Activated naive CD4-positive, alpha-beta T cell treated with anti-CD3 and anti-CD28 coated beads for 36 hours (primary cell): ENCODE data around the gene TMTC2. TPM values are rescaled to one million over a fixed set of nuclear protein-coding genes. Genes with fewer than 3 reads are reported as not detected.

Experiments used
- CTCF ChIA-PET: fragments of 350-600 bp; sonication (Branson Sonifier 250); formaldehyde crosslinking; loops from one replicate; lab custom pipeline; 2021; ENCODE audit warnings: antibody characterized with exemption; lab: Charles Lee
- DNase-seq: peaks from one replicate; pipeline ENCODE4 v3.0.0-alpha.2; 2020
- H3K27ac Mint-ChIP-seq: one replicate; pipeline ENCODE4 v1.8.0; 2021; ENCODE audit warnings: mild to moderate bottlenecking, mixed read lengths
- H3K27me3 Mint-ChIP-seq: one replicate; pipeline ENCODE4 v1.8.0; 2021; ENCODE audit warnings: low read depth, mixed read lengths
- H3K36me3 Mint-ChIP-seq: one replicate; pipeline ENCODE4 v1.8.0; 2021; ENCODE audit warnings: low read depth, mixed read lengths
- H3K4me1 Mint-ChIP-seq: one replicate; pipeline ENCODE4 v1.8.0; 2021; ENCODE audit warnings: low read depth, mixed read lengths
- H3K4me3 Mint-ChIP-seq: one replicate; pipeline ENCODE4 v1.8.0; 2021; ENCODE audit warnings: mild to moderate bottlenecking, moderate library complexity, mixed read lengths
- H3K9me3 Mint-ChIP-seq: one replicate; pipeline ENCODE4 v1.8.0; 2021; ENCODE audit warnings: mixed read lengths
- intact Hi-C: fragments of 100-400 bp; cut with micrococcal nuclease; formaldehyde crosslinking; loops from one replicate; pipeline ENCODE4 v1.15.1; 2023
- total RNA-seq, 2 experiments: library from RNA; stranded (reverse); gene quantifications; one replicate each; pipeline ENCODE4 v1.2.3, GENCODE V29; 2021

TMTC2 gene
- total RNA-seq, 2 experiments from 2014 or later = 3.1 TPM

DNA sequence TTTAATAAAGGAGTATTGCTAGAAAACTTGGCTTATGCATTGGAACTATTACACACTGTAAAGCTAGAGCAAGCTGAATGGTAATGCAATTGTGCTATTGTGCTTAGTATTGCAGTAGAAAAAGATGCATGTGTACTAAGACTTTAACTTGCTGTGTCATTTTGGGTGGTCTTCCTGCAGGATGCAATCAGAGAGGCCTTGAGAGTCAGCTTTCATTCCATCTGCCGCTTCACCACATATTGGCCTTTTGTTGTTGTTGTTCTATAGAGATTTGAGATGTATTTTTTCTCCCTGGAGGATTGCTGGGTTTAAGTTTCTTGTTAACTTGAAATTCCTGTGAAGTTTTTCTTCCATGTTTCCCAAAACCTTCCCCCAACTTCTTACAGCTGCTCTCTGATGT, 449.7 kb downstream of the TMTC2 start:
- no peak overlapping the region for H3K4me3 Mint-ChIP-seq
- no peak overlapping the region for H3K27ac Mint-ChIP-seq
- intact Hi-C loops = no loop called here
- no peaks in the 10 kb centered on the region for H3K4me1 Mint-ChIP-seq
- CTCF ChIA-PET = interaction anchor here (1.1 kb wide), 1 partner anchor 451 kb away, joined by 4 read pairs; no protein-coding TSS in a partner anchor
- H3K9me3 Mint-ChIP-seq = peaks cover 1% of the 10 kb centered on the region
- no peaks in the 10 kb centered on the region for H3K36me3 Mint-ChIP-seq
- no peak for DNase-seq
- no peaks in the 10 kb centered on the region for H3K27me3 Mint-ChIP-seq

DNA sequence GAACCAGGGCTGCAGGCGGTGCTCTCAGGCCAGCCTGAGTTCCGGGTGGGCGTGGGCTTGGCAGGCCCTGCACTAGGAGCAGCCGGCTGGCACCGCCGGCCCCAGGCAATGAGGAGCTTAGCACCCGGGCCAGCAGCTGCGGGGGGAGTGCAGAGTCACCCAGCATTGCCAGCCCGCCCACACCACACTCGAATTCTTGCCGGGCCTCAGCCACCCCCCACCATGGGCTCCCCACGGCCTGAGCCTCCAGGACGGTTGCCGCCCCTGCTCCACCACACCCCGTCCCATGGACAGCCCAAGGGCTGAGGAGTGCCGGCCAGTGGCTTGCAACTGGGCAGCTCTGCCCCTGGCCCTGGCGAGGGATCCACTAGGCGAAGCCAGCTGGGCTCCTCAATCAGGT, 453.4 kb downstream of the TMTC2 start:
- H3K4me1 Mint-ChIP-seq = no peaks in the 10 kb centered on the region
- no peaks in the 10 kb centered on the region for H3K27me3 Mint-ChIP-seq
- no peaks in the 10 kb centered on the region for H3K36me3 Mint-ChIP-seq
- no peak for DNase-seq
- no peak overlapping the region for H3K4me3 Mint-ChIP-seq
- H3K27ac Mint-ChIP-seq = no peak overlapping the region
- CTCF ChIA-PET = interaction anchor here (0.6 kb wide), 1 partner anchor 182 kb away, joined by 4 read pairs; no protein-coding TSS in a partner anchor
- intact Hi-C loops = no loop called here
- H3K9me3 Mint-ChIP-seq = peaks cover 1% of the 10 kb centered on the region

DNA sequence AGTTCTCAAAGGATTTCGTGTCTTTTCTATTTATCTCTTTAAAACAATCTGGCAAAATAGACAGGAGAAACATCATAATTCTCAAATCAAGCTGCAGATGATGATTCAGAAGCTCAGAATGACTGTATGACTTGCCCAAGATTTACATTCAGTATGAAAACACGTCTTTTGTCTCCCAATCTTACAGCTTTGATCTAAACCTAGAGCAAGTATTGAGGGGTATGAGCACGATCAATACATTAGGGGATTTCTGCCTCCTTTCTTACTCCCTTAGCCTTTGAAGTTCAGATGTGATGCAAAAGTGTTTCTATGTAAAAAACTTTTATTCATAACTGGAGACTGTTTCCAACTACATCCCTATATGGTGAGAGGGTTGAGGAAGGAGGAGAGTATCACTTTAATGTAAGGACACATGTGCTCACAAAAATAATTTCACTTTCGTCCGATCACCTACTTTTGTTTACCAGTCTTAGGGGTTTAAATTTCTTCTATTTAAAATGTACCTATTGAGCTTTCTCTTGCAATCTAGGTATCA, 454.8 kb downstream of the TMTC2 start:
- Mint-ChIP-seq H3K36me3 (no peaks in the 10 kb centered on the region), H3K9me3 (peaks cover 1% of the 10 kb centered on the region), H3K27me3 (no peaks in the 10 kb centered on the region), H3K4me1 (no peaks in the 10 kb centered on the region), H3K4me3 (no peak overlapping the region), H3K27ac (no peak overlapping the region)
- intact Hi-C loops = no loop called here
- no peak for DNase-seq
- CTCF ChIA-PET = interaction anchor here (1.3 kb wide), 1 partner anchor 16 kb away, joined by 3 read pairs; no protein-coding TSS in a partner anchor

GRCh38 chr12:83142914-83143313, 456.2 kb downstream of the TMTC2 start:
- Mint-ChIP-seq H3K27ac (no peak overlapping the region), H3K4me3 (no peak overlapping the region), H3K4me1 (no peaks in the 10 kb centered on the region), H3K36me3 (no peaks in the 10 kb centered on the region), H3K27me3 (no peaks in the 10 kb centered on the region), H3K9me3 (peaks cover 1% of the 10 kb centered on the region)
- CTCF ChIA-PET = interaction anchor here (0.6 kb wide), 1 partner anchor 457 kb away, joined by 3 read pairs; no protein-coding TSS in a partner anchor
- intact Hi-C loops = no loop called here
- DNase-seq = no peak

DNA sequence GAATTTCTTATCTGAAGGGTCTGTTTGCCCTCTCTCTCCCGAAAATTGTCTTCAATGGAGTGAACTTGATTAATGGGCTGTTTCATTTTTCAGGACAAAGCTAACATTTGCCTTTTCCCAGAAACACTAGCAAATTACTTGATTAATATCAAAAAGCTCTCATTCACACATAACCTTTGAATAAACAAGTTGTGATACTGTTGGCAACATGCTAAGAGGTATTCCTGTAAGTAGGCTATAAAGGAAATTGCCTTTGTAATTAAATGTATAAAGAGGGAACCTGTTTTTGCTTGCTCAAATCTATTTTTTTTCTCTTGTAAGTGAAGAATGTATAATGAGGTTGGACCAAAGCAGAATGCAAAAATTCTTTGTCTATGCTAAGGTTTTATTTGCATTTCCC, 457.2 kb downstream of the TMTC2 start:
- Mint-ChIP-seq H3K27me3 (no peaks in the 10 kb centered on the region), H3K4me3 (no peak overlapping the region), H3K36me3 (no peaks in the 10 kb centered on the region), H3K4me1 (no peaks in the 10 kb centered on the region), H3K27ac (no peak overlapping the region), H3K9me3 (peaks cover 1% of the 10 kb centered on the region)
- CTCF ChIA-PET = no interaction called here
- intact Hi-C loops = no loop called here
- DNase-seq = no peak

DNA sequence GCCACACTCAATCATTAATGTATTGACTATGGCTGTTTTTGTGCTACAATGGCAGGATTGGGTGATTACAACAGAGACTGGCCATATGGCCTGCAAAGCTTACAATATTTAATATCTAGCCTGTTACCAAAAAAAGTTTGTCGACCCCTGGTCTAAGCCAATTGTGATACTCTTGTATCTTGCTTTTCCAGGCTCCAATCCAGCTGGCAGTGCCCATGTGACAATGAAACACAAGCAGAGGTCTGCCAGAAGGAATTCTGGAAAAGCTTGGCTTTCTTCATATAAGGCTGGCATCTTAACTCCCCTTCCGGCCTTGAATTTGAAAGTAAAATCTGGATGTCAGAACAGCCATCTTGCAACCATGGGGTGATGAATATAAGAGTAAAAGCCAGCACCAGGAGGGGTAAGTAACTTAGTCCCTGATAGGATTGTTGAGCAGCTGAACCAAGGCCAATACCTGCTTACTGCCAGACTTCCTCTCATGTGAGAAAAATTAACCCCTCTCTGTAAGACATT, 458.7 kb downstream of the TMTC2 start:
- H3K4me3 Mint-ChIP-seq = no peak overlapping the region
- no peaks in the 10 kb centered on the region for H3K27me3 Mint-ChIP-seq
- CTCF ChIA-PET = no interaction called here
- H3K36me3 Mint-ChIP-seq = no peaks in the 10 kb centered on the region
- H3K4me1 Mint-ChIP-seq = no peaks in the 10 kb centered on the region
- intact Hi-C loops = no loop called here
- H3K9me3 Mint-ChIP-seq = peaks cover 1% of the 10 kb centered on the region
- H3K27ac Mint-ChIP-seq = no peak overlapping the region
- DNase-seq = no peak

GRCh38 chr12:83147341-83147740, 460.6 kb downstream of the TMTC2 start:
- Mint-ChIP-seq H3K27ac (no peak overlapping the region), H3K27me3 (no peaks in the 10 kb centered on the region), H3K4me3 (no peak overlapping the region), H3K4me1 (no peaks in the 10 kb centered on the region), H3K36me3 (no peaks in the 10 kb centered on the region), H3K9me3 (no peaks in the 10 kb centered on the region)
- intact Hi-C loops = no loop called here
- CTCF ChIA-PET = no interaction called here
- DNase-seq = no peak

GRCh38 chr12:83149987-83150386, 463.3 kb downstream of the TMTC2 start:
- Mint-ChIP-seq H3K4me3 (no peak overlapping the region), H3K27ac (no peak overlapping the region), H3K9me3 (no peaks in the 10 kb centered on the region), H3K4me1 (peaks cover 3% of the 10 kb centered on the region), H3K36me3 (no peaks in the 10 kb centered on the region), H3K27me3 (no peaks in the 10 kb centered on the region)
- intact Hi-C loops = no loop called here
- CTCF ChIA-PET = no interaction called here
- no peak for DNase-seq

DNA sequence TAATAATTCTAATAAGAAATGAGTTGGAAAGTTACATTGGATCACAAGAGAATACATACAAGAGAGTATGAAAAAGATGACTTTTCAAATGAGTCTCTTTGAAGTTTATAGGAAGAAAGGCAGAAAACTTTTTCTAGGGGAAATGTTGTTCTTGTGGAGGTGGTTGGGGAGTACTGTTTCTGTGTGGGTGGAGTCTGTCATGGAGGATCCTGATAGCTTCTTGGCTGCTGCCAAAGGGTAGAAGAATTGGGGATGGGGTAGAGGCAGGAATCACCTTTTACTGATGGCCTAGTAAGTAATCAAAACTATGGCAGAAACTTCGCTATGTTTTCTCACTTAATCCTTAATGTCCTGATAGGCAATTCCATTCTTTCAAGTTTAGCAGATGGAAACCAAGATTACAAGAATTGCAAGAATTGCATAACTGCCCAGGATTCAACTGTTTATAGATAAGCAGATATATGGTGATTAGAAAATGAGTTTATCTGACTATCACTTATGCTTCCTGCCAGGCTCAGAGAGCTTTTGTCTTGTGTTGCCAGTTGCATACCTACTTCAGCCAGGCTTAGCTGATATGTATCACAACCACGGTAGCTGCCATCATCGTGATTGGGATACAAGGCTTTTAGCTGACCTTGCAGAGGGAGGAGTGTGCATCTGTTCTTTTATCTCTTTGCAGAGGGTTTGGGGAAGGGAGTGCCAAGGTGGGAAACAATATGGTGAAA, 463.9 kb downstream of the TMTC2 start:
- DNase-seq = no peak
- H3K4me1 Mint-ChIP-seq = peaks cover 3% of the 10 kb centered on the region
- H3K27me3 Mint-ChIP-seq = no peaks in the 10 kb centered on the region
- H3K9me3 Mint-ChIP-seq = no peaks in the 10 kb centered on the region
- intact Hi-C loops = no loop called here
- H3K4me3 Mint-ChIP-seq = no peak overlapping the region
- H3K27ac Mint-ChIP-seq = no peak overlapping the region
- CTCF ChIA-PET = no interaction called here
- H3K36me3 Mint-ChIP-seq = no peaks in the 10 kb centered on the region

DNA sequence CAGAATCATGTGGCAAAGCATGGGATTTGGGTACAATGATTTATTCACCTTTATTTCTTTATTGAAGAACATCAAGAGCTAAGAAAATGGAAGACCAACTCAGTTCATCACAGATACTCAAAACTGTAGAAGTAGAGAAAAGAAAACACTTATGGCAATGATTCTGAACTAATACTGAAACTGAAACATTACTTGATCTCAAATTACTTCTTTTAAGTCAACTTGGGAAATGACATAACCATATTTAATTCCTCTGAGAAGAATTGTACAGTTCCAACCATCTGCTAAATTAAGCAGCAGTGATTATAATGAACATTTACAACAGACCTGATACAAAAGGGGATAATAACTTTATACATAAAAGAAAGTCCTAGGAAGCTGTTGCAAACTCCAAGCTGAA, 466.5 kb downstream of the TMTC2 start:
- CTCF ChIA-PET = interaction anchor here (1.0 kb wide), 1 partner anchor 29 kb away, joined by 4 read pairs; no protein-coding TSS in a partner anchor
- DNase-seq = no peak
- no peak overlapping the region for H3K4me3 Mint-ChIP-seq
- intact Hi-C loops = loop anchor here (1.0 kb wide), 1 partner anchor 30 kb away; no protein-coding TSS in a partner anchor
- no peaks in the 10 kb centered on the region for H3K9me3 Mint-ChIP-seq
- no peaks in the 10 kb centered on the region for H3K36me3 Mint-ChIP-seq
- no peaks in the 10 kb centered on the region for H3K27me3 Mint-ChIP-seq
- no peak overlapping the region for H3K27ac Mint-ChIP-seq
- peaks cover 6% of the 10 kb centered on the region for H3K4me1 Mint-ChIP-seq

DNA sequence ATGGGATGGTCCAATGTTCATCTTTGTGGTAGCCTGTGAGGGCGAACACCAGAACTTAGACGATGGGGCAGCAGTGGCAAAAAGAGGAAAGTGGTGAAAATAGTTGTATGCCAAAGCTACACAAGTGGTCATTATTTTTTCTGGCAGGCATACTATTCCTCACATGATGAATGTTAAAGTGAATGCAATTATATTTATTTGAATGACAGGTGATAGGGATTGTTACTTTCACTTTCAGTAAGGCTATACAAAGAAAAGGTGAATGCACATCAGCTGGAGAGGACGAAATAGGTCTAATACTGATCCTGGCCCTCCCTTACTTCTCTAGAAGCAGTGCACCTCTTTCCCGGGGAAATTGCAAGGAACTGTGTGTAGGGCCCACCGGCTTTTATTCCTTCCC, 470.1 kb downstream of the TMTC2 start:
- Mint-ChIP-seq H3K9me3 (no peaks in the 10 kb centered on the region), H3K4me1 (peaks cover 6% of the 10 kb centered on the region), H3K36me3 (no peaks in the 10 kb centered on the region), H3K4me3 (no peak overlapping the region), H3K27ac (no peak overlapping the region), H3K27me3 (peaks cover 3% of the 10 kb centered on the region)
- CTCF ChIA-PET = no interaction called here
- intact Hi-C loops = no loop called here
- DNase-seq = no peak

DNA sequence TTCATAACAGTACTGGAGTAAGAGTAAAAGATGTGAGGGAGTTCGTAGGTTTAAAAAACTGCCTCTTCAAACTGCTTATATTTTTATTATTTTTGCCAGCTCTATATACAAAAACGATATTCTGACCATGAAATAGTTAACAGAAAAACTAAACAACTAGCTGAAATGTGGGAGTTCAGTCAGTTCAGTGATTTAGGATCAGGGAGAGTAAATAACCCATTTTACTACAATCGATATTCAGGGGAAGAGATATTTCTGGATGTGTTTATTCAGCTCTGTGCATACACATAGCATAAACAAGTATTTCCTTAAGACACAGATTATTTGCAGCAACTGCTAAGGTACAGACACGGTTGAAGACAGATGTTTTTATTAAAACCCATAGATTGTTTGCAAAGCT, 470.9 kb downstream of the TMTC2 start:
- Mint-ChIP-seq H3K27ac (no peak overlapping the region), H3K27me3 (peaks cover 3% of the 10 kb centered on the region), H3K36me3 (no peaks in the 10 kb centered on the region), H3K4me3 (no peak overlapping the region), H3K4me1 (peaks cover 6% of the 10 kb centered on the region), H3K9me3 (no peaks in the 10 kb centered on the region)
- intact Hi-C loops = no loop called here
- no peak for DNase-seq
- CTCF ChIA-PET = no interaction called here
